Thyroid gland (tissue), 4 donors: ENCODE results near the gene ACCSL. TPM values are rescaled to one million over a fixed set of nuclear protein-coding genes. Genes with fewer than 3 reads are reported as not detected.

ENCODE experiments used
- DNase-seq, 2 donors: peaks; one replicate each; pipeline ENCODE4 v3.0.0-alpha.2; 2019
- H3K27ac ChIP-seq, 3 donors: fragments of 200-600 bp; sonication (generic); 1 replicate in 2 of 3; 2 replicates in 1 of 3; pipeline ENCODE4 v1.5.1; 2016 to 2019; ENCODE audit warnings: mild to moderate bottlenecking in 1 of 3, moderate library complexity in 1 of 3
- H3K27me3 ChIP-seq: fragments of 200-600 bp; sonication (generic); one replicate; pipeline ENCODE4 v1.5.1; 2019
- H3K36me3 ChIP-seq, 2 donors: fragments of 200-600 bp; sonication (generic); one replicate each; pipeline ENCODE4 v1.5.1; 2016 to 2019
- H3K4me1 ChIP-seq, 2 donors: fragments of 200-600 bp; sonication (generic); one replicate each; pipeline ENCODE4 v1.5.1; 2017 to 2019
- H3K4me3 ChIP-seq, 3 donors: fragments of 200-600 bp; sonication (generic); replicated peaks in 1 of 3; 1 replicate in 2 of 3; 2 replicates in 1 of 3; pipeline ENCODE4 v1.5.1; 2016; ENCODE audit warnings: mild to moderate bottlenecking in 1 of 3
- H3K9me3 ChIP-seq: fragments of 200-600 bp; sonication (generic); one replicate; pipeline ENCODE4 v1.5.1; 2017
- POLR2A ChIP-seq, 2 donors: fragments of 450-650 bp; IDR thresholded peaks; one replicate each; pipeline ENCODE4 v1.6.1; 2017; ENCODE audit warnings: antibody characterized with exemption in 2 of 2, mild to moderate bottlenecking in 2 of 2, moderate library complexity in 1 of 2
- WGBS, 2 donors: methylation state at CpG; one replicate each; pipeline ENCODE4 v1.1.5; 2017; 5-methylcytosine and 5-hydroxymethylcytosine counted together
- intact Hi-C: fragments of 100-400 bp; cut with DNase I; formaldehyde crosslinking; loops from one replicate; pipeline ENCODE4 v1.15.1; 2023
- total RNA-seq, 4 donors: library from RNA; depleted of rRNA; stranded (reverse); fragments of >200 nt; gene quantifications; one replicate each; pipeline ENCODE4 v1.2.3, GENCODE V29; 2016
- TF ChIP-seq, protein P1 (sequence below), 6 experiments: fragments of 200-600 bp in 3 of 6; fragments of 450-650 bp in 3 of 6; sonication (generic) in 3 of 6; IDR thresholded peaks; one replicate each; pipeline ENCODE4 v1.5.1; 2016 to 2019; ENCODE audit warnings: antibody characterized with exemption in 6 of 6, mild to moderate bottlenecking in 2 of 6, inconsistent platforms in 1 of 6, moderate library complexity in 1 of 6

Gene ACCSL
- total RNA-seq, 4 donors from 2014 or later, result not detected

DNA sequence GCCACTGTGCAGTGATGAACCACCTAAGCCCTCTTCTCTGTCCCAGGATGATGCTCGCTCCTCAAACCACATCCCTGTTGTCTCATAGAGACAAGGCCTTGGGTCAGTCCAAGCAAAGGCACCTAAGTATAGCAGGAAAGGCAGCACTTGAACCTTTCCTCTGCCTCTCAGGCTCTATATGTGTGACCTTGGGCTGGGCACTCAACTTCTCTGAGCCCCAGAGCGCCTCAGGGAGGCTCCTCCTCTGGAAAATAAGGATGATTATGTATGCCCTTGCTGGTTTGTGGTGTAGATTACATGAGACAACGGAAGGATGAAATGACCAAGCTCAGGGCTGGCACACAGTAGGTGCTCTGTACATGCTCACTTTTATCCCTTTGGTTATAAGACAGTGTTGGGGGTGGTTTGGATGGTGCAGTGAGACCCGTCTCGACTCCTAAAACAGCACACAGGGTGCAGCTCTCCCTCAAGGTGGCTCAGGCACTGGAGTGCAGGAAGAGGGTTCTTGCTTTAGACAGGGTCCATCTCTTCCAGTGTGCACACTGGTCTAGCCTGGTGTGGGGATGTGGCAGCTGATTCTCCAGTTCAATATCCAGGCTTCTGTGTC is 40.2 kb upstream of the ACCSL start:
- DNase-seq, result no peak
- peak overlapping the region in 2 of 3 donors; percentile 1 to 65 for H3K27ac ChIP-seq
- TF ChIP-seq, protein P1, sequence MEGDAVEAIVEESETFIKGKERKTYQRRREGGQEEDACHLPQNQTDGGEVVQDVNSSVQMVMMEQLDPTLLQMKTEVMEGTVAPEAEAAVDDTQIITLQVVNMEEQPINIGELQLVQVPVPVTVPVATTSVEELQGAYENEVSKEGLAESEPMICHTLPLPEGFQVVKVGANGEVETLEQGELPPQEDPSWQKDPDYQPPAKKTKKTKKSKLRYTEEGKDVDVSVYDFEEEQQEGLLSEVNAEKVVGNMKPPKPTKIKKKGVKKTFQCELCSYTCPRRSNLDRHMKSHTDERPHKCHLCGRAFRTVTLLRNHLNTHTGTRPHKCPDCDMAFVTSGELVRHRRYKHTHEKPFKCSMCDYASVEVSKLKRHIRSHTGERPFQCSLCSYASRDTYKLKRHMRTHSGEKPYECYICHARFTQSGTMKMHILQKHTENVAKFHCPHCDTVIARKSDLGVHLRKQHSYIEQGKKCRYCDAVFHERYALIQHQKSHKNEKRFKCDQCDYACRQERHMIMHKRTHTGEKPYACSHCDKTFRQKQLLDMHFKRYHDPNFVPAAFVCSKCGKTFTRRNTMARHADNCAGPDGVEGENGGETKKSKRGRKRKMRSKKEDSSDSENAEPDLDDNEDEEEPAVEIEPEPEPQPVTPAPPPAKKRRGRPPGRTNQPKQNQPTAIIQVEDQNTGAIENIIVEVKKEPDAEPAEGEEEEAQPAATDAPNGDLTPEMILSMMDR (IDR thresholded peaks at IDR 0.05), result no peak
- no peak for TF ChIP-seq POLR2A (IDR thresholded peaks at IDR 0.05)
- no peak overlapping the region for H3K4me3 ChIP-seq
- H3K4me1 ChIP-seq, result no peaks in the 10 kb centered on the region
- intact Hi-C loops, result no loop called here
- H3K36me3 ChIP-seq, result no peaks in the 10 kb centered on the region
- no peaks in the 10 kb centered on the region for H3K9me3 ChIP-seq
- WGBS, 2 donors, result 95 to 100% methylated on average over 3 to 5 of the region's 5 CpGs
- no peaks in the 10 kb centered on the region for H3K27me3 ChIP-seq

DNA sequence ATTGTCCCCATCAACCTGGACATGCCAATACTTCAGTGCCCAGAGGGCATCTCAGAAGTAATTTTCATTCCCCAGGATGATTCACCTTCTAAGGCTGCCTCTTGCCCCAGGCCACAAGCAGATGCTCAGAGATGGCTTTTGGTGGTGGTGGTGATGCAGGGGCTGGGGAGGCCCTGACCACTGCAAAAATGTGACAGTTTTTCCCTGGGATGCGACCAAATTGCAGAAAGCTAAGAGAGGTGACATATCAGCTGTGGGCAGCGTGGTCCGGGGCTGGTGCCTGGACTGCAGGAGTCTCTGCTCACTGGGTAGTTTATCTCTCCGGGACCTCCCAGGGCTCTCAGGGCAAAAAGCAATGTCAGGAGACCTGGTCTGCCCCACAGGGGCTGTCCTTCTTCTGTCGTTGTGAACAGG is 39.7 kb upstream of the ACCSL start:
- Histone ChIP-seq H3K4me1 (no peaks in the 10 kb centered on the region), H3K27ac (no peak overlapping the region), H3K27me3 (no peaks in the 10 kb centered on the region), H3K36me3 (no peaks in the 10 kb centered on the region), H3K9me3 (no peaks in the 10 kb centered on the region), H3K4me3 (no peak overlapping the region)
- no peak for DNase-seq
- TF ChIP-seq, protein P1 (IDR thresholded peaks at IDR 0.05), result no peak
- no peak for TF ChIP-seq POLR2A (IDR thresholded peaks at IDR 0.05)
- 89 to 92% methylated on average over 3 to 4 of the region's 5 CpGs for WGBS, 2 donors
- intact Hi-C loops, result no loop called here

DNA sequence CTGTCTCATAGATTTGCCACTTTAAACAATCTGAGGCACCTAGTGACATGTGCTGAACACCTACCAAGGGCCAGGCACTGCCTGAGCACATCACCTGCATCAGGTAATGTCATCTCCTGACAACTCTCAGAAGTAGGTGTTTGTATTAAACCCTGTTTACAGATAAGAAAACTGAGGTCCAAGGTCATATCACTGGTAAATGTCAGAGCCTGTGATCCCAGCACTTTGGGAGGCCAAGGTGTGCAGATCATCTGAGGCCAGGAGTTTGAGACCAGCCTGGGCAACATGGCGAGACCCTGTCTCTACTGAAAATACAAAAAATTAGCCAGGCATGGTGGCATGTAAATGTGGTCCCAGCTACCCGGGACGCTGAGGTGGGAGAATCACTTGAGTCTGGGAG is 39.1 kb upstream of the ACCSL start:
- 82% methylated on average over 3 of the region's 3 CpGs for WGBS, 2 donors
- no peak for TF ChIP-seq POLR2A (IDR thresholded peaks at IDR 0.05)
- TF ChIP-seq, protein P1 (IDR thresholded peaks at IDR 0.05), result no peak
- no peak overlapping the region for H3K4me3 ChIP-seq
- H3K27ac ChIP-seq, result no peak overlapping the region
- no peaks in the 10 kb centered on the region for H3K9me3 ChIP-seq
- H3K36me3 ChIP-seq, result no peaks in the 10 kb centered on the region
- H3K4me1 ChIP-seq, result no peaks in the 10 kb centered on the region
- H3K27me3 ChIP-seq, result no peaks in the 10 kb centered on the region
- no peak for DNase-seq
- intact Hi-C loops, result no loop called here

DNA sequence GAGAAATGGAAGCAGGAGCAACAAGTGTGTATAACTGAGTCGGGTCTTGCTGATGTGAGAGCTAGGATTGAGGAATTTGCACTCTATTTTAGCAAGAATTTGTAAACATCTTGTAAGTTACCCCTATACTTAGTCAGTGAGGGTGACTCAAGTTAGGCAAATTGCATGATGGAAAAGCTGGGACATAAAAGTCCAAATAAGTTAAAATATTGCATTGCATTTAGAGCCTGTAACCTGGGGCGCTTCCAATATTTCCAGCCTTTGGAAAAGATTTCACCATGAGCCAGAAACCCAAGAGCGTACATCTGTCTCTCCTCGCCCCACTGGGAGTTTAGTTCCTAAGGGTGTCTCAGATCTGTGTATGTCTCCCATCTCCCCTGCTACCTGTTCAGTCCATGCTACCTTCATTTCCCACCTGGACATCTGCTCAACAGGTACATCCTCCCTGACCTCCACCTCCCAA is 37.0 kb upstream of the ACCSL start:
- Histone ChIP-seq H3K9me3 (no peaks in the 10 kb centered on the region), H3K4me1 (peaks cover 0 to 2% of the 10 kb centered on the region in 2 donors), H3K4me3 (no peak overlapping the region), H3K27ac (no peak overlapping the region), H3K36me3 (no peaks in the 10 kb centered on the region), H3K27me3 (no peaks in the 10 kb centered on the region)
- DNase-seq, result no peak
- TF ChIP-seq, protein P1 (IDR thresholded peaks at IDR 0.05), result no peak
- no peak for TF ChIP-seq POLR2A (IDR thresholded peaks at IDR 0.05)
- 84 to 90% methylated on average over 4 of the region's 4 CpGs for WGBS, 2 donors
- intact Hi-C loops, result no loop called here

DNA sequence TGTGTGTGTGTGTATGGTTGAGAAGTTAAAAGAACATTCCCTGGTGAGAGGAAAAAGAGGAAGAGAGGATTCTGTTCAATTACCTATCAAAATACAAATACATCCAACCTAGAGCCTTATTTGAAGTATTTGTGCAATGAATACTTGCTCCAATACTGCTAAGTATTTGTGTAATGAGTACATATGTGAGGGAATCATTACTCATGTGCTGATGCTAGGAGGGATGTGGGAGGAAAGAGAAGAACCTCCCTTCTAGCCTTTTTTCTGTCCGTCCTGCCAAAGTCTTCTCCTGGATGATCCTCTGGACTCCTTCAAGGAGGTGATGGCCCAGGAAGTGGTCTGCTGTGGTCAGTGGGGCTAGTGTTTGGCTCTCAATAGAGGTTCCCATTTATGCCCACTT is 36.0 kb upstream of the ACCSL start:
- intact Hi-C loops, result no loop called here
- 78 to 83% methylated on average over 1 of the region's 1 CpG for WGBS, 2 donors
- Histone ChIP-seq H3K27ac (no peak overlapping the region), H3K36me3 (no peaks in the 10 kb centered on the region), H3K4me1 (peaks cover 0 to 8% of the 10 kb centered on the region in 2 donors), H3K4me3 (no peak overlapping the region), H3K27me3 (no peaks in the 10 kb centered on the region), H3K9me3 (no peaks in the 10 kb centered on the region)
- no peak for DNase-seq
- TF ChIP-seq, protein P1 (IDR thresholded peaks at IDR 0.05), result no peak
- TF ChIP-seq POLR2A (IDR thresholded peaks at IDR 0.05), result no peak
